Progenitor cell of endocrine pancreas (in vitro differentiated cells): ENCODE data around the gene DDHD1. TPM values are rescaled to one million over a fixed set of nuclear protein-coding genes. Genes with fewer than 3 reads are reported as not detected.

Experiments
- DNase-seq: peaks from one replicate; pipeline ENCODE4 v3.0.0; 2021; ENCODE audit warnings: low spot score; ENCODE audit not compliant: unreplicated experiment
- H3K27ac Mint-ChIP-seq: 2 replicates; pipeline ENCODE4 v1.8.0; 2021; ENCODE audit warnings: mild to moderate bottlenecking, moderate library complexity, mixed read lengths
- H3K27me3 Mint-ChIP-seq: 2 replicates; pipeline ENCODE4 v1.8.0; 2021; ENCODE audit warnings: mixed read lengths
- H3K36me3 Mint-ChIP-seq: 2 replicates; pipeline ENCODE4 v1.8.0; 2022; ENCODE audit warnings: mixed read lengths; ENCODE audit not compliant: insufficient read depth
- H3K4me1 Mint-ChIP-seq: 2 replicates; pipeline ENCODE4 v1.8.0; 2021; ENCODE audit warnings: low read depth, mixed read lengths
- H3K4me3 Mint-ChIP-seq: 2 replicates; pipeline ENCODE4 v1.8.0; 2021; ENCODE audit warnings: low read depth, mild to moderate bottlenecking, moderate library complexity, mixed read lengths
- H3K9me3 Mint-ChIP-seq: 2 replicates; pipeline ENCODE4 v1.8.0; 2021; ENCODE audit warnings: low read depth, mixed read lengths
- total RNA-seq: library from RNA; stranded (reverse); gene quantifications from 2 replicates; pipeline ENCODE4 v1.2.1, GENCODE V29; 2021
- TF ChIP-seq, protein P1 (sequence below): fragments of 200-600 bp; sonication (generic); IDR thresholded peaks from one replicate; pipeline ENCODE4 v1.5.0; 2021; ENCODE audit warnings: antibody characterized with exemption, mild to moderate bottlenecking; ENCODE audit not compliant: unreplicated experiment

The DDHD1 gene
- total RNA-seq, 1 donor from 2014 or later, result 23.0 TPM

- Mint-ChIP-seq H3K36me3 (no peaks in the 10 kb centered on the region), H3K27me3 (no peaks in the 10 kb centered on the region), H3K9me3 (no peaks in the 10 kb centered on the region), H3K4me1 (no peaks in the 10 kb centered on the region), H3K27ac (no peak overlapping the region), H3K4me3 (no peak overlapping the region)
- no peak for DNase-seq
- TF ChIP-seq, protein P1, sequence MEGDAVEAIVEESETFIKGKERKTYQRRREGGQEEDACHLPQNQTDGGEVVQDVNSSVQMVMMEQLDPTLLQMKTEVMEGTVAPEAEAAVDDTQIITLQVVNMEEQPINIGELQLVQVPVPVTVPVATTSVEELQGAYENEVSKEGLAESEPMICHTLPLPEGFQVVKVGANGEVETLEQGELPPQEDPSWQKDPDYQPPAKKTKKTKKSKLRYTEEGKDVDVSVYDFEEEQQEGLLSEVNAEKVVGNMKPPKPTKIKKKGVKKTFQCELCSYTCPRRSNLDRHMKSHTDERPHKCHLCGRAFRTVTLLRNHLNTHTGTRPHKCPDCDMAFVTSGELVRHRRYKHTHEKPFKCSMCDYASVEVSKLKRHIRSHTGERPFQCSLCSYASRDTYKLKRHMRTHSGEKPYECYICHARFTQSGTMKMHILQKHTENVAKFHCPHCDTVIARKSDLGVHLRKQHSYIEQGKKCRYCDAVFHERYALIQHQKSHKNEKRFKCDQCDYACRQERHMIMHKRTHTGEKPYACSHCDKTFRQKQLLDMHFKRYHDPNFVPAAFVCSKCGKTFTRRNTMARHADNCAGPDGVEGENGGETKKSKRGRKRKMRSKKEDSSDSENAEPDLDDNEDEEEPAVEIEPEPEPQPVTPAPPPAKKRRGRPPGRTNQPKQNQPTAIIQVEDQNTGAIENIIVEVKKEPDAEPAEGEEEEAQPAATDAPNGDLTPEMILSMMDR, result no peak
Observed at GRCh38 chr14:52992236-52992870, 160.8 kb downstream of the DDHD1 start.

GRCh38 chr14:52988139-52988538 is 165.0 kb downstream of the DDHD1 start:
- peaks cover 2% of the 10 kb centered on the region for H3K9me3 Mint-ChIP-seq
- TF ChIP-seq, protein P1, result no peak
- no peaks in the 10 kb centered on the region for H3K4me1 Mint-ChIP-seq
- no peak for DNase-seq
- H3K27me3 Mint-ChIP-seq, result no peaks in the 10 kb centered on the region
- H3K4me3 Mint-ChIP-seq, result no peak overlapping the region
- no peak overlapping the region for H3K27ac Mint-ChIP-seq
- H3K36me3 Mint-ChIP-seq, result no peaks in the 10 kb centered on the region

DNA sequence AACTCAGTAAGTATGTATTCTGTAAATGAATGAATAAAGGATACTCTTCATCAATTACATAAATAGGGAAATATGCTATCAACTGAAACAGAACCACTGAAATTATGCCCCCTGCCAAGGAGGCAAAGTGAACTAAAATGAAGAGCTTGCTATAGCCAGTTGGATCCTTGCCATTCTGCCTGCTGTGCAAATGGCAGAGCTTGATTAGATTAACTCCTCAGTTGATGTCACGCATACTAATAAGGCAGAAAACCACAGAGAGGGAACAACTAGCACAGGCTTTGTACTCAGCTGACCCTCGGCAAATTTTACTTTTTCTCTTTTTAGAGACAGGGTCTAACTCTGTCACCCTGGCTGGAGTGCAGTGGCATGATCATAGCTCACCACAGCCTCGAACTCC is 165.6 kb downstream of the DDHD1 start:
- no peaks in the 10 kb centered on the region for H3K36me3 Mint-ChIP-seq
- TF ChIP-seq, protein P1, result no peak

GRCh38 chr14:52987042-52987441 is 166.1 kb downstream of the DDHD1 start:
- TF ChIP-seq, protein P1, result no peak
- DNase-seq, result no peak
- Mint-ChIP-seq H3K27ac (no peak overlapping the region), H3K27me3 (no peaks in the 10 kb centered on the region), H3K4me3 (no peak overlapping the region), H3K4me1 (no peaks in the 10 kb centered on the region), H3K36me3 (no peaks in the 10 kb centered on the region), H3K9me3 (peaks cover 2% of the 10 kb centered on the region)

More for the DNA sequence above, 165.6 kb downstream of the DDHD1 start:
- DNase-seq, result no peak
- Mint-ChIP-seq H3K4me3 (no peak overlapping the region), H3K27ac (no peak overlapping the region), H3K9me3 (peaks cover 2% of the 10 kb centered on the region), H3K4me1 (no peaks in the 10 kb centered on the region), H3K27me3 (no peaks in the 10 kb centered on the region)

Other genes starting within 250 kb of the DDHD1 start
- gene FERMT2, start 202.3 kb downstream of the DDHD1 start, total RNA-seq, result 44.4 and 52.8 TPM in 2 replicates